Transverse colon (tissue), 4 donors: ENCODE data around the gene WDR35.
"Not testable (repeated sequence)": the region's sequence is repeated elsewhere in the genome, so short reads cannot be mapped to it uniquely, and the experiment has no call there.

Experiments used
- EP300 ChIP-seq: sonication (generic); formaldehyde crosslinking; IDR thresholded peaks from one replicate; pipeline ENCODE4 v1.6.1; 2017; ENCODE audit warnings: antibody characterized with exemption, low read depth
- POLR2A ChIP-seq: fragments of 450-650 bp; IDR thresholded peaks from one replicate; pipeline ENCODE4 v1.6.1; 2016; ENCODE audit warnings: antibody characterized with exemption, mild to moderate bottlenecking, moderate library complexity
- POLR2AphosphoS5 ChIP-seq, 3 donors: sonication (generic); formaldehyde crosslinking; IDR thresholded peaks; one replicate each; pipeline ENCODE4 v1.6.1; 2016; ENCODE audit warnings: antibody characterized with exemption in 3 of 3
- TF ChIP-seq, protein P1 (sequence below), 5 experiments: fragments of 200-600 bp in 3 of 5; fragments of 450-650 bp in 2 of 5; sonication (generic) in 3 of 5; IDR thresholded peaks; 1 replicate in 2 of 5; 2 replicates in 3 of 5; pipeline ENCODE4 v1.5.1; 2016 to 2017; ENCODE audit warnings: antibody characterized with exemption in 5 of 5, inconsistent platforms in 3 of 5, mild to moderate bottlenecking in 2 of 5, moderate library complexity in 1 of 5

DNA sequence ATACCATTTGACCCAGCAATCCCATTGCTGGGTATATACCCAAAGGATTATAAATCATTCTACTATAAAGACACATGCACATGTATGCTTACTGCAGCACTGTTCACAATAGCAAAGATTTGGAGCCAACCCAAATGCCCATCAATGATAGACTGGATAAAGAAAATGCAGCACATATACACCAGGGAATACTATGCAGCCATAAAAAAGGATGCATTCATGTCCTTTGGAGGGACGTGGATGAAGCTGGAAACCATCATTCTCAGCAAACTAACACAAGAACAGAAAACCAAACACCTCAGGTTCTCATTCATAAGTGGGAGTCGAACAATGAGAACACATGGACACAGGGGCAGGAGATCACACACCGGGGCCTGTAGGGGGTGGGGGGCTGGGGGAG lies 67.7 kb downstream of the WDR35 start:
- TF ChIP-seq, protein P1, sequence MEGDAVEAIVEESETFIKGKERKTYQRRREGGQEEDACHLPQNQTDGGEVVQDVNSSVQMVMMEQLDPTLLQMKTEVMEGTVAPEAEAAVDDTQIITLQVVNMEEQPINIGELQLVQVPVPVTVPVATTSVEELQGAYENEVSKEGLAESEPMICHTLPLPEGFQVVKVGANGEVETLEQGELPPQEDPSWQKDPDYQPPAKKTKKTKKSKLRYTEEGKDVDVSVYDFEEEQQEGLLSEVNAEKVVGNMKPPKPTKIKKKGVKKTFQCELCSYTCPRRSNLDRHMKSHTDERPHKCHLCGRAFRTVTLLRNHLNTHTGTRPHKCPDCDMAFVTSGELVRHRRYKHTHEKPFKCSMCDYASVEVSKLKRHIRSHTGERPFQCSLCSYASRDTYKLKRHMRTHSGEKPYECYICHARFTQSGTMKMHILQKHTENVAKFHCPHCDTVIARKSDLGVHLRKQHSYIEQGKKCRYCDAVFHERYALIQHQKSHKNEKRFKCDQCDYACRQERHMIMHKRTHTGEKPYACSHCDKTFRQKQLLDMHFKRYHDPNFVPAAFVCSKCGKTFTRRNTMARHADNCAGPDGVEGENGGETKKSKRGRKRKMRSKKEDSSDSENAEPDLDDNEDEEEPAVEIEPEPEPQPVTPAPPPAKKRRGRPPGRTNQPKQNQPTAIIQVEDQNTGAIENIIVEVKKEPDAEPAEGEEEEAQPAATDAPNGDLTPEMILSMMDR (IDR thresholded peaks at IDR 0.05), result not testable (repeated sequence)
- not testable (repeated sequence) for TF ChIP-seq POLR2A; POLR2AphosphoS5 (IDR thresholded peaks at IDR 0.05); EP300
